ENCODE results near the gene GALNTL6. TPM values are rescaled to one million over a fixed set of nuclear protein-coding genes. Genes with fewer than 3 reads are reported as not detected.

Gene GALNTL6
- total RNA-seq, 2 experiments from 2014 or later = not detected

GRCh38 chr4:172838111-172838510 is 1024.9 kb downstream of the GALNTL6 start:
- DNase-seq = no peak
- H3K4me1 Mint-ChIP-seq (ENCODE audit: low read depth) = no peaks in the 10 kb centered on the region
- H3K27ac Mint-ChIP-seq = no peak overlapping the region
- H3K9me3 Mint-ChIP-seq (ENCODE audit: insufficient read depth) = no peaks in the 10 kb centered on the region
- ATAC-seq = no peak
- H3K4me3 Mint-ChIP-seq = no peak overlapping the region
- no peaks in the 10 kb centered on the region for H3K27me3 Mint-ChIP-seq (ENCODE audit: low read depth)
- H3K36me3 Mint-ChIP-seq (ENCODE audit: low read depth) = no peaks in the 10 kb centered on the region
- ChIA-PET CTCF (no interaction called here), POLR2A (no interaction called here)

GRCh38 chr4:172838943-172839342 is 1025.7 kb downstream of the GALNTL6 start:
- Mint-ChIP-seq H3K27me3 (ENCODE audit: low read depth) (no peaks in the 10 kb centered on the region), H3K9me3 (ENCODE audit: insufficient read depth) (no peaks in the 10 kb centered on the region), H3K4me1 (ENCODE audit: low read depth) (no peaks in the 10 kb centered on the region), H3K27ac (no peak overlapping the region), H3K36me3 (ENCODE audit: low read depth) (no peaks in the 10 kb centered on the region), H3K4me3 (no peak overlapping the region)
- CTCF ChIA-PET = no interaction called here
- DNase-seq = no peak
- no peak for ATAC-seq
- POLR2A ChIA-PET = no interaction called here

- no peaks in the 10 kb centered on the region for H3K9me3 Mint-ChIP-seq (ENCODE audit: insufficient read depth)
Observed at GRCh38 chr4:172842779-172843178, 1029.6 kb downstream of the GALNTL6 start.

GRCh38 chr4:172843192-172843591 is 1030.0 kb downstream of the GALNTL6 start:
- H3K27ac Mint-ChIP-seq = no peak overlapping the region
- CTCF ChIA-PET = no interaction called here
- H3K9me3 Mint-ChIP-seq (ENCODE audit: insufficient read depth) = no peaks in the 10 kb centered on the region
- POLR2A ChIA-PET = no interaction called here
- no peak overlapping the region for H3K4me3 Mint-ChIP-seq
- H3K27me3 Mint-ChIP-seq (ENCODE audit: low read depth) = no peaks in the 10 kb centered on the region
- H3K4me1 Mint-ChIP-seq (ENCODE audit: low read depth) = no peaks in the 10 kb centered on the region
- no peaks in the 10 kb centered on the region for H3K36me3 Mint-ChIP-seq (ENCODE audit: low read depth)
- DNase-seq (no peak), ATAC-seq (no peak)

More at GRCh38 chr4:172842779-172843178, 1029.6 kb downstream of the GALNTL6 start:
- POLR2A ChIA-PET = no interaction called here
- ATAC-seq (no peak), DNase-seq (no peak)
- Mint-ChIP-seq H3K27ac (no peak overlapping the region), H3K4me3 (no peak overlapping the region), H3K4me1 (ENCODE audit: low read depth) (no peaks in the 10 kb centered on the region), H3K36me3 (ENCODE audit: low read depth) (no peaks in the 10 kb centered on the region), H3K27me3 (ENCODE audit: low read depth) (no peaks in the 10 kb centered on the region)
- CTCF ChIA-PET = no interaction called here

- H3K9me3 Mint-ChIP-seq (ENCODE audit: insufficient read depth) = no peaks in the 10 kb centered on the region
Observed at GRCh38 chr4:172844556-172844955, 1031.4 kb downstream of the GALNTL6 start.

GRCh38 chr4:172845281-172845680 is 1032.1 kb downstream of the GALNTL6 start:
- H3K27me3 Mint-ChIP-seq (ENCODE audit: low read depth) = no peaks in the 10 kb centered on the region
- no peaks in the 10 kb centered on the region for H3K4me1 Mint-ChIP-seq (ENCODE audit: low read depth)
- no peak overlapping the region for H3K4me3 Mint-ChIP-seq
- H3K36me3 Mint-ChIP-seq (ENCODE audit: low read depth) = no peaks in the 10 kb centered on the region
- no peak for ATAC-seq
- ChIA-PET CTCF (no interaction called here), POLR2A (no interaction called here)
- no peak overlapping the region for H3K27ac Mint-ChIP-seq
- no peaks in the 10 kb centered on the region for H3K9me3 Mint-ChIP-seq (ENCODE audit: insufficient read depth)
- DNase-seq = no peak

More at GRCh38 chr4:172844556-172844955, 1031.4 kb downstream of the GALNTL6 start:
- Mint-ChIP-seq H3K27me3 (ENCODE audit: low read depth) (no peaks in the 10 kb centered on the region), H3K4me1 (ENCODE audit: low read depth) (no peaks in the 10 kb centered on the region), H3K4me3 (no peak overlapping the region), H3K36me3 (ENCODE audit: low read depth) (no peaks in the 10 kb centered on the region), H3K27ac (no peak overlapping the region)
- CTCF ChIA-PET = no interaction called here
- POLR2A ChIA-PET = no interaction called here
- DNase-seq (no peak), ATAC-seq (no peak)

- CTCF ChIA-PET = no interaction called here
- no peaks in the 10 kb centered on the region for H3K9me3 Mint-ChIP-seq (ENCODE audit: insufficient read depth)
- no peak for DNase-seq
Observed at GRCh38 chr4:172850838-172851237, 1037.6 kb downstream of the GALNTL6 start.

DNA sequence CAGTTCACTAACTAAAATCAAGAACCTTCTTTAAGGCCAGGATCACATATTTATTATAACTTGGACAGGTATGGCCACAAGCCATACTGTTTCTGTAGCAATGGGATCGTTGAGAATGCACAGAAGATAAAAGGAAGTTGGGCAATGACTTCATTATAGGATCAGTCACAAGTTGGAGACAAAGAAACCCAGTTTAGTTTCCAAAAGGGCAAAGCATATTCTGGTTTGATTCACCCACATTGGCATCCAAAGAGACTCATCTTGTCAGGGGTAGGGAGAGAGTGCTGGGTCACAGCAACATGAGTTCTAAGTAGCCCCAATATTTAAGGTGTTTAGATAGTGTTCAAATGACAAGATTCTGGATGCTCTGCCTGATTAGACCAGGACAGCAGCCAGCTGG is 1038.3 kb downstream of the GALNTL6 start:
- no peaks in the 10 kb centered on the region for H3K4me1 Mint-ChIP-seq (ENCODE audit: low read depth)
- H3K9me3 Mint-ChIP-seq (ENCODE audit: insufficient read depth) = no peaks in the 10 kb centered on the region
- ChIA-PET CTCF (no interaction called here), POLR2A (no interaction called here)
- no peak overlapping the region for H3K27ac Mint-ChIP-seq
- no peaks in the 10 kb centered on the region for H3K27me3 Mint-ChIP-seq (ENCODE audit: low read depth)
- DNase-seq = no peak
- no peaks in the 10 kb centered on the region for H3K36me3 Mint-ChIP-seq (ENCODE audit: low read depth)
- no peak for ATAC-seq
- no peak overlapping the region for H3K4me3 Mint-ChIP-seq

More at GRCh38 chr4:172850838-172851237, 1037.6 kb downstream of the GALNTL6 start:
- Mint-ChIP-seq H3K27me3 (ENCODE audit: low read depth) (no peaks in the 10 kb centered on the region), H3K4me1 (ENCODE audit: low read depth) (no peaks in the 10 kb centered on the region), H3K27ac (no peak overlapping the region), H3K4me3 (no peak overlapping the region), H3K36me3 (ENCODE audit: low read depth) (no peaks in the 10 kb centered on the region)
- POLR2A ChIA-PET = no interaction called here
- ATAC-seq = no peak

DNA sequence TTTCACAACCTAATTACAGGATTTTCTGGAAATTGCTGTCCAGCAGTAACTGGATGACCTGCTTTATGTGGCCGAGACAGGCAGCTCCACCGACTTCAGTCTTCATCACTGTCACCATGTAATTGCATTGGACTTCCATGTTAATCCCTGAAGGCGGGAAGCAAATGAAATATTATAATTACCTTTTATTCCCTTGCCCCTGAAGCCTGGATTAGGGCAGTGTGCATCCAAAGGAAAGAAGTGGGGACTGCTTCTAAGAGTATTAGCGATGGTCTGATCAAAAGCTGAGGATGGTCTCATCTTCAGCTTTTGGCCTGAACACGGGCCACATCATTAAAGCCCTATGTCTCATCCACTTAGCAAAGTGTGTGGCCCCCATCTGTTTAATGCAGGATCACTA is 1043.8 kb downstream of the GALNTL6 start:
- Mint-ChIP-seq H3K9me3 (ENCODE audit: insufficient read depth) (no peaks in the 10 kb centered on the region), H3K36me3 (ENCODE audit: low read depth) (no peaks in the 10 kb centered on the region), H3K27ac (no peak overlapping the region), H3K4me1 (ENCODE audit: low read depth) (no peaks in the 10 kb centered on the region), H3K27me3 (ENCODE audit: low read depth) (no peaks in the 10 kb centered on the region), H3K4me3 (no peak overlapping the region)
- DNase-seq (no peak), ATAC-seq (no peak)
- POLR2A ChIA-PET = no interaction called here
- CTCF ChIA-PET = no interaction called here

- Mint-ChIP-seq H3K36me3 (ENCODE audit: low read depth) (no peaks in the 10 kb centered on the region), H3K4me3 (no peak overlapping the region), H3K27ac (no peak overlapping the region), H3K27me3 (ENCODE audit: low read depth) (no peaks in the 10 kb centered on the region), H3K4me1 (ENCODE audit: low read depth) (no peaks in the 10 kb centered on the region), H3K9me3 (ENCODE audit: insufficient read depth) (no peaks in the 10 kb centered on the region)
- ATAC-seq (no peak), DNase-seq (no peak)
- CTCF ChIA-PET = no interaction called here
- POLR2A ChIA-PET = no interaction called here
Observed at GRCh38 chr4:172858731-172859230, 1045.6 kb downstream of the GALNTL6 start.

GRCh38 chr4:172865103-172865502 is 1051.9 kb downstream of the GALNTL6 start:
- Mint-ChIP-seq H3K36me3 (ENCODE audit: low read depth) (no peaks in the 10 kb centered on the region), H3K27me3 (ENCODE audit: low read depth) (no peaks in the 10 kb centered on the region), H3K4me1 (ENCODE audit: low read depth) (no peaks in the 10 kb centered on the region), H3K27ac (no peak overlapping the region), H3K9me3 (ENCODE audit: insufficient read depth) (no peaks in the 10 kb centered on the region), H3K4me3 (no peak overlapping the region)
- CTCF ChIA-PET = no interaction called here
- POLR2A ChIA-PET = no interaction called here
- ATAC-seq (no peak), DNase-seq (no peak)

- H3K27ac Mint-ChIP-seq = no peak overlapping the region
- ChIA-PET CTCF (no interaction called here), POLR2A (no interaction called here)
- H3K27me3 Mint-ChIP-seq (ENCODE audit: low read depth) = no peaks in the 10 kb centered on the region
- H3K9me3 Mint-ChIP-seq (ENCODE audit: insufficient read depth) = no peaks in the 10 kb centered on the region
- H3K4me3 Mint-ChIP-seq = no peak overlapping the region
- ATAC-seq = no peak
- no peaks in the 10 kb centered on the region for H3K36me3 Mint-ChIP-seq (ENCODE audit: low read depth)
- no peak for DNase-seq
- no peaks in the 10 kb centered on the region for H3K4me1 Mint-ChIP-seq (ENCODE audit: low read depth)
Observed at GRCh38 chr4:172865531-172866127, 1052.4 kb downstream of the GALNTL6 start.

DNA sequence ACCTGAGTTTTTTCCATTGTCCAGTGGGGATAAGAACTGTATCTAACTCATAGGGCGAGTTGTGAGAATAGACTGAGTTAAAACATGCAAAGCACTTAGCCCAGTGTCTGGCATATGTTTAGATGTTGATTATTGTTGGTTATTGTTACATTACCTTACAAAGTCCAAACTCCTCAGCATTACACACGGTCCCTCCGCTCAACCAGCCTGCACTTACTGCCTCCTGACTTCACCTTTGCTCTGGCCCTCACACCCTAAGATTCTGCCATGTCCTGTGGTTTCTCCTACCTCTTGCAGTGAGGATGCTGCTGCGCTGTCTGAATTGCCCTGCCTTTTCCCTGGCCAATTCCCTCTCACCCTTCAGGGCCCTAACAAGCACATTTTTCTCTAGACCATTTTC is 1053.2 kb downstream of the GALNTL6 start:
- H3K27me3 Mint-ChIP-seq (ENCODE audit: low read depth) = no peaks in the 10 kb centered on the region
- ChIA-PET POLR2A (no interaction called here), CTCF (no interaction called here)
- H3K4me3 Mint-ChIP-seq = no peak overlapping the region
- H3K4me1 Mint-ChIP-seq (ENCODE audit: low read depth) = no peaks in the 10 kb centered on the region
- DNase-seq (no peak), ATAC-seq (no peak)
- no peaks in the 10 kb centered on the region for H3K9me3 Mint-ChIP-seq (ENCODE audit: insufficient read depth)
- no peaks in the 10 kb centered on the region for H3K36me3 Mint-ChIP-seq (ENCODE audit: low read depth)
- H3K27ac Mint-ChIP-seq = no peak overlapping the region

Measured in activated CD8-positive, alpha-beta T cell treated with anti-CD3 and anti-CD28 coated beads, Interleukin-2, amount 10 ng/mL, durations not matched to agents 7 days and 5 days (primary cell).